GM11168 (cell line): Measurements from ENCODE around the gene PTPRM.

Source experiments
- in situ Hi-C: fragments of 300-500 bp; cut with MboI; formaldehyde crosslinking; loops from one replicate; pipeline ENCODE4 v1.12.0; 2022; ENCODE audit warnings: low sequenced_read_pairs; ENCODE audit not compliant: unreplicated experiment

Gene PTPRM

DNA sequence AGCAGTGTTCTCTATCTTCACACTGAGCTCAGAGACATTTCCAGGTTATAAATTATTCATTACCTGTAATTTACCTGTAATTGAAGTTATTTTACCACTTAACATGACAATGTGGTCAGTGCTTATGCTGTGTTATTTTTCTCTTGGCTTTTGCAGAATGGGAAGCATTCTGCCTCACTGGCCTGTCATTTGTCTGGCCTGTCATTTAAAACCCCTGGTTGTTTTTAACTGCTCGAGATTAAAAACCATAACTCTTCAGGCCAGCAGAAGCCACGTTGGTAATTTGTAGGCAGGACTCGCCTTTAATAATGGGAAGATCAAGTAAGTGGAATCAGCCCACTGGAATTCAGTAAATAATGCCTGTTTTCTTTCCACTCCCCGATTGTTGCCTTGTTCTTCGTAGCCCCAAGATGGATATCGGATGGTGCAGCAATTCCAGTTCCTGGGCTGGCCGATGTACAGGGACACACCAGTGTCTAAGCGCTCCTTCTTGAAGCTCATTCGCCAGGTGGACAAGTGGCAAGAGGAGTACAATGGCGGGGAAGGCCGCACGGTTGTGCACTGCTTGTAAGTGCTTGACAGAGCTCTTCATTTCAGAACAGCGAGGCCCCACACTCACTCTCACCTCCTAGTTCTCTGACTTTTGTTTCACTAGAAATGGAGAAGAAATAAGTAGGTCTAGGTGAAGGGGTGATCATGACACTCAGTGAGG lies 819.7 kb downstream of the PTPRM start:
- in situ Hi-C loops: no loop called here

DNA sequence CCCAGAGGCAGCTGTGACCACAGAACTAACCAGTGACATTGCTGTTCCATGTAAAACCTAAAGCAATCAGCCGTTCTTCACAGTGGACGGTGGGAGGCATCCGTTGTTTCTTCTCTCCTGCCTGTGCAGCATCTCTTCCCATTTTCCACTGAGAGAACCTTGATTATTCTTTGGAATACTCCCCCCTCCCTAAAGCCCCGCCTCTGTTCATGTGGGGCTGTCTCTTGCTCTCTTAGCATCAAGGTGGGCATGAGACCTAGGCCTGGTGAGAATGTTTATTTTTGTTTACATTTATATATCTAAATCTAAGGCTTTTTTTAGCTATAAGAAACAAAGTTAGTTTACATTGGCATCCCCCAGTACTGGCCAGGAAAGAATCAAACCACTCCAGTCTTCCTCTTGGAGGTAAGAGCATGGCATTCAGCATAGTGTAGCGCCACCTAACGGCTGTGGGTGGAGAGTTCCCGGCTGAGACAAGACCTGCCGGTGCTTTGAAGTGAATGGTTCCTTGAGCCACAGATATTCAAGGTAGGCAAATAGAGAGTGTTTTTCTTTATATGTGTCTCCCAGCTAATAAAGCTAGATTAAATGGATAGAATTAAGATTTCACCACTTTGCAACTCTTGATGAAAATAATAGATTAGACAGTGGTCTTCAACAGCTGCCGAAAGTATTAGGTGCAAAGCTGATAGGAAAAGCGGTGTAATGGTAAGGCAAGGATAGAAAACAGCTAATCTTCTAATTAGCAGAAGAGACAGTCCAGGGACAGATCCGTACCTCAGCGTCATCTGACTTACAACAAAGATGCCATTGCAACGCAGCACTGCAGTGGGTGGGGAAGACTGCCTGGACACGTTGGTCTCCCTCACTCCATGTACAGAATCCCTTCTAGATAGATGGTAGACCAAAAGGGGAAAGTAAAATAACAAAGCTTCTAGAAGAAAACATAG lies 822.5 kb downstream of the PTPRM start:
- in situ Hi-C loops: no loop called here

DNA sequence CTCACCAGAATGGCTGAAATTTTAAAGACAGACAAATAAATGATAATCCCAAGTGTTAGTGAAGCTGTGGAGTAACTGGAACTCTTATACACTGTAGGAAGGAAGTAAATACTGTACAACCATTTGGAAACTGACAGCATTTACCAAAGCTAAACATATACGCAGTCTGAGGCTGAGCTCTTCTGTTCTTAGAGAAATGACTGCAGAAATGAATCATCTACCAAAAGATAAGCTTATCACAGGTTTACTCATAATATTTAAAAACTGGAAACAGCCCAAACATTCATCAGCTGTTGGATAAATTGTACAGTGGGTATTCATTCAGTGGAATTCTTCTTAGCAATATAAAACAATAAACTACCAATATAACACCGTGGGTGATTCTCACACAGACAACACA lies 824.0 kb downstream of the PTPRM start:
- in situ Hi-C loops: no loop called here

DNA sequence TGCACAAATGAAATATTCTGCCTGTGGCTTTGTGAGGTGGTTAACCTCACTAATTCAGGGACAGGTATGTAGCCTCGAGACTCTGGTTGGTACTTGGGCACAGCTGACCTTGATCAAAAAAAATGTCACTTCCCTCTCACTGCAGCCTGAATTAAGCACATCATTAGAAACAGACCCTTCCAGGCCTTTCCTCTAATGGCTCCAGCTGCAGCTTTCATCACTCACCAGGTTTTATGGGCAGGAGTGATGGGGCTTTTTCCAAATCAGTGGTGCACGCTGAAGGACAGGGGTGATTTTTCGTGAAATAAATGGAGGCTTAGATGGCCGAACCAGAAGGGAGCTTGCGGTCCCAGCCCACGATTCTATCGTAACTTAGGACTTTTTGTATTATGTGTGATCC lies 829.1 kb downstream of the PTPRM start:
- in situ Hi-C loops: no loop called here

DNA sequence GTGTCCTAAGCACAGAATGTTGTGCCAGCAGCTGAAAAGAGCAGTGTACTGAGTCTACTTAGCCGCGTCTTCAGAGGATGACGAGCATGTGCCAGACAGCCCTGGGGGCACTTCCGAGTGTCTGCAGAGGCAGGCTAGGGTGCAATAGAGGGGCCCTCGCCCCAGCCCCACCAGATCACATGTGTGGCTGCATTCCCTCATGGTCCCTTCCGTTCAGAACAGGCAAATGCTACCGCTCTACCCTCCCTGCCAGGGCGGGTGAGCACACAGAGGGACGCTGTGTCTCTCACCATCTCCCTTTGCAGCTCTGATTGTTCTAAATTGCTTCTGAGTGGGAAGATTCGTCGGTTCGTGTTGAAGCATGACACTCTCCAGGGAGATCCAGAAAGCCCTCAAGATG lies 829.9 kb downstream of the PTPRM start:
- in situ Hi-C loops: no loop called here

DNA sequence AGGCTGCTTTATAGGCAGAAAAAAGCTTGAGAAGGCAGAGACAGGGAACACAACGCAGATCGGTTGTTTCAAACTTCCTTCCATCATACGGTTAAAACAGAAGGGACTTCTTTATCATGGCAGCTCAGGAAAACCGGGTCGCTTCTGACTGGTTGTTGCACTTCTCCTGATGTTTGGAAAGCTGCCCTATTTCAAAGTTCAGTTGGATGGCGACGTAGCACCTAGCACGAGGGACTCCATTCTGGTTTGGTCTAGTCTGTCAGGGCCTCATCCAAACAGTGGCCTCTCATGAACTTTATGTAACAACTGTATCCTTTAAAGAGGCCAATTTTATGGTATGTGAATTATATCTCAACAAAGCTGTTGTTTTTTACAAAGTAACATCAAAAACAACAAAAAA lies 832.0 kb downstream of the PTPRM start:
- in situ Hi-C loops: no loop called here

DNA sequence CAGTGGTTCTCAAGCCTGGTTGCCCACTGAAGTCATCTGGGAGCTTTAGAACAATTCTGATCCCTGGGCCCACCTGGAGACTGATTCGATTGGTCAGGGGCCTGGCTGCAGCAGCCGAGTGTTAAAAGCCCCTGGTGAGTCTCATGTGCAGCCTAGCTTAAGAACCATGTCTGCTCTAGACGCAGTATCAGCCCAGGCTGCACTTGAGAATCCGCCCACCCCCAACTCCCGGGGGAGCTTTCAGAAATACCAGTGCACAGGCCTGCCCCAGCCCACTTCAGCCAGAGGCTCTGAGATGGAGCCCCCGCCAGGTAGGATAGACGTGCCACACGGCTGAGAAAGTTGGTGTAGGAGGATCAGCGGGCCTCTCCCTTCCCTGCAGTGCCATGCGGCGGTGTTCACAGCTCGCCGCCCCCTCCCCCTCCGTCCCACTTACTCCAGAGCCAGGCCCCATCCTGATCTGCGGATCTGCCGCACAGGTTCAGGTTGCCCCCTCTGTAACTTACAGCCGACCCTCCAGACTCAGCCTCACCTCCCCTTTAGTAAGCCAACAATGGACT lies 833.2 kb downstream of the PTPRM start:
- in situ Hi-C loops: no loop called here

DNA sequence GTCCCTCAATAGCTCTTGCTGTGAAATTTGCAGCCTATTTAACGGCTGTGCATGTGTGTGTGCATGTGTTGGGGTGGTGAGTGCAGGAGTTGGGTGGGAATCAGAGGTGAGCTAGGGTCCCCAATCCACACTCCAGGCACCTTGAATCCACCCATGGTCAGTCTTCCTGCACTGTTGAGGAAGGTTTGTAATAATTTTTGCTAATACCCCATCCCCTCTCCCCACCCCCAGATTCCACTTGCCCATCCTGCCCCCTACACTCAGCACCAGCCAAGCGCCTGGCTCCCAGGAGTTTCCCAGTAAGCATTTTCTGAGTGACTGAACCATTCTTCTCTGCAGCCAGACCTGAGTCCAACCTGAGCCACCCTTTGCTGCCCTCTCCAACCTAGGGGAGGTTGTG lies 833.7 kb downstream of the PTPRM start:
- in situ Hi-C loops: no loop called here

DNA sequence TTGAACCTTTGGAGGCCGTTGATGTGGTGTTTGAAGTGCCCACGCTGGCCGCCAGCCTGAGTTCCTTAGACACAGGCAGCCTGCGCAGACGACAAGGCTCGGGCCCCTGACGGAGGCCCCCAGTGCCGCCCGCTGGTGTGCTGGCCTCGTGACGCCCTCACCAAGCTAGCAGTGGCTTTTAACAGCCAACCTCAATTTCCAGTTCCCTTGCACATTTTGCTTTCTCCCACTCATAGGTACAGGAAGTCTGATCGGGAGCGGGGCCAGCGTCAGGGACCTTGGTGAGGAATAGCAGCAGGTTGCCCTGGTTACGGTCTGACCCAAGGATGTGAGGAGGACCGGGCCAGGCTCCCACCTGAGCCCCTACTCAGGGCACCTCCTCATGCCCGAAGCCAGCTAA lies 834.5 kb downstream of the PTPRM start:
- in situ Hi-C loops: no loop called here

DNA sequence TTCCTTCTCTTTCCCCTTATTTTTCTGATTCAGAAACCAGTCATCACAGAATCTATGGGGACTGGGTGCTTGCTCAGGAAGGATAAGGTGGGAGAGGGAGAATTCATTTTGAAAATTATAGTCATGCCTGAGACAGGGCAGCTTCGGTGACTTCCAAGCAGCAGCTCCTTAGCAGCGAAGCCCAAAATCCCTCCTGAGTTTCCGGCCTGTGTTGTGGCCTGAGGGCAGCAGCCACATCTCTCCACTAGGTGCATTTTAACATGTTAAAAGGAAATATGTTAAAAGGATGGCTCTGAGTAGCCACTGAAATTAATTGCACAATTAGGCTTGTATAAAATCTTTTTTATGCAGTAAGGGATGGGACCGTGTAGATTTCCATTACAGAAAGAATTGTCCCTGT lies 835.1 kb downstream of the PTPRM start:
- in situ Hi-C loops: no loop called here

DNA sequence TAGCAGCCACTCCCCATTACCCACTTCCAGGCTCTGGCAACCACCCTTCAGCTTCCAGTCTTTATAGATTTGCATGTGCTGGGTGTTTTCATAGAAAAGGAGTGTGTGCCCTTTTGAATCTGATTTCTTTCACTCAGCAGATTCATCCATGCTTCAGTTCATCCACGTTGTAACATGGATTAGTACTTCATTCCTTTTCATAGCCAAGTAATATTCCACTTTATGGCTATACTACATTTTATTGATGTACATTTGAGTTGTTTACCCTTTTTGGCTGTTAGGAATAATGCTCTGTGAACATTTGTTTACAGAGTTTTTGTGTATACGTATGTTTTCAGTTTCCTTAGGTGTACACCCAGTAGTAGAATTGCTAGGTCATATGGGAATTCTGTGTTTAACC lies 836.6 kb downstream of the PTPRM start:
- in situ Hi-C loops: no loop called here

DNA sequence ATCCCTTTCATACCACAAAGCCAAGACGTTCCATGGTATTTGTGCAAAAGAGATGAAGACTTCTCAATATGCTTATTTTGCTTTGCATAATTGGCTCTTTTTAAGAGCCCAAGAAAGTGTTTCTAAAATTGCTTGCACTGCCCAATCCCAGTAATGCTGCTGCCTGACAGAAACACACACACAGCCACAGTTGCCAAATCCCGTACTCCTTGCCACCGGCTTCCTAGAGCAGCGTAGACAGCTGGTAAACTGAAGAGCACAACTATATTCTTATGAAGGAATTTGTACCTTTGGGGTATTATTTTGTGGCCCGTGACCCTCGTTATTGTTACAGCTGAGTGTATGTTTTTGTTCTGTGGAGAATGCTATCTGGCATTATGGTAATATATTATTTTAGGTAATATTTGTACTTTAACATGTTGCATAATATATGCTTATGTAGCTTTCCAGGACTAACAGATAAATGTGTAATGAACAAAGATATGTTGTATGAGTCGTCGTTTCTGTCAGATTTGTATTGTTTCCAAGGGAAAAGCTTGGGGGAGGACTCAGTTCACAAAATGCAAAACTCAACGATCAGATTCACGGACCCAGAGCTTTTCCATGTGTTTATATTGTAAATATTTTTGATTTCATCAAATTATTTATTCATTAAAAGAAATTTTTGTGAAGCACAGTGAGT lies 839.2 kb downstream of the PTPRM start:
- in situ Hi-C loops: no loop called here

DNA sequence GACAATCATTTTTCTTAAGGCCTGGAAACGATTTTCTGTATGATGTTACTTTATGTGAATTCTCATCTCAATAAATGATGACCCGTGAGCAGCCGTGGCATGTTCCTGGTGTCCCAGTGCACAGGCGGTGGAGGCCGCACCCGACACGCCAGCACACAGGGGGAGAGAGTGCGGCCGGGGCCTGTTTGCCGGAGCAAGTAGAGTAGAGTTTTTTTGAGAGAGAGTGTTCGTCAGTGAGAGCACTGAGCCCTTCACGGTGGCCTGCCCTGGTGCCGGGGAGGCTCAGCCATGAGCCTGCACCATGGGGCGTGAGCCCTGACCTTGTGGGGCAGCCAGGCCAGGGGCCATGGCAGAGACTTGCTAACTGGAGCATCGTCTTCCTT lies 839.7 kb downstream of the PTPRM start:
- in situ Hi-C loops: no loop called here

DNA sequence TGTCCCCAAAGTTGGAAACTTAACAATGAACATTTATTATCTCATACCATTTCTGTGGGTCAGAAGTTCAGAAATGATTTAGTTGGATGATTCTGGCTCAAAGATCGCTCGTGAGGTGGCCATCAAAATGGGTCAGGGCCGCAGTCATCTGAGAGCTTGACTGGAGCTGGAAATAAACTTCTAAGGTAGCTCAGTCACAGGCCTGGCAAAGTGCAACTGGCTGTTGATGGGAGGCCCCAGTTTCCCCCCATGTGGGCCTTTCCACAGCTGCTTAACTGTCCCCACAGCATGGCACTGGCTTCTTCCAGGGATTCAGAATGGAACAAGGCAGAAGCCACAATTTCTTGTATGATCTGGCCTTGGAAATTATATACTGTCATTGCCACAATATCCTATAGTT lies 842.0 kb downstream of the PTPRM start:
- in situ Hi-C loops: no loop called here

DNA sequence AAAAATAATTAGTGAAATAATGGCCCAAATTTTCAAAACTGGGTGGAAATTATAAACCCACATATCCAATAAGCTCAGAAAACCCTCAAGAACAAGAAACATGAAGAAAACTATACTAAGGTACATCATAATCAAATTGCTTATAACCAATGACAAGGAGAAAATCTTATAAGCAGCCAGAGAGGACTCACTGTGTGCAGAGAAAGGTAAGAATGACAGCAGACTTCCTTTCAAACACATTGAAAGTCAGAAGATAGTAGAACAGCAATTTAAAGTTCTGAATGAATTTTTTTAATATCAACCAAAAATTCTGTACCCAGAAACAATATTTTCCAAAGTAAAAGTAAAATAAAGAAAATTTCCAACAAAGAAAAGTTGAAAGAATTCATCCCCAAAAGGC lies 844.4 kb downstream of the PTPRM start:
- in situ Hi-C loops: no loop called here

DNA sequence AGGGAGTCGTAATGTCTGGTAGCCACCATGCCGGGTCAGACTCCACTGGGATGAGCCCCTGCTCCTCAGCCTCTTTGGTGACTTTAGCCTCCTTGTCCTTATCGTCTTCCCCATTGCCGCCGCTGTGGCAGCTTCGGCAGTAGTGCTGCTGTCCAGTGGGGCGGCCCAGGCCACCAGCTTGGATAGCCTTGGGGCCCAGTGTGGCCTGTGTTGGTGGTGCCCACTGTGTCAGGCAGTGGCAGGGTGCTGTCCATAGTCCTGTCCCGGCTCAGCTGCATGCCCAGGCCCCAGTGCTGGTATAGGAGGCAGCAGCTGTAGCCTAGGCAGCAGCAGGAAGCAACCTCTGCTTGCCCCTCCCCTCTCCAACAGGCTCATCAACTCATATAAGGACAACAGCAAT lies 845.0 kb downstream of the PTPRM start:
- in situ Hi-C loops: no loop called here

DNA sequence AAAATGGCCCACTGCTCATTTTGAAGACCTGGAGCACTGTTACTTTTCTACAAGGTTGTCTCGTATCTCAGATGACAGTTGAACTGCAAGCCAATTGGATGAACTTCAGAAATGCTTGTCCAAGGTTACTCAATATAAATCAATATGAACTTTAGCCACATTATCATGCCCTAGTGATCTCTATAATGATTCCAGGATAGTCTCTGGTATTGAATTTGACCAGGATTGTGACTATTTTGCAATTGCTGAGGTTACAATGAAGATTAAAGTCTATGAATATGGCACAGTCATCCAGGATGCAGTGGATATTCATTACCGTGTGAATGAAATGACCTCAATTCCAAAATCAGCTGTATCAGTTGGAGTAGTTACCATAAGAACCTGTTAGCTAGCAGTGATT lies 846.1 kb downstream of the PTPRM start:
- in situ Hi-C loops: no loop called here

DNA sequence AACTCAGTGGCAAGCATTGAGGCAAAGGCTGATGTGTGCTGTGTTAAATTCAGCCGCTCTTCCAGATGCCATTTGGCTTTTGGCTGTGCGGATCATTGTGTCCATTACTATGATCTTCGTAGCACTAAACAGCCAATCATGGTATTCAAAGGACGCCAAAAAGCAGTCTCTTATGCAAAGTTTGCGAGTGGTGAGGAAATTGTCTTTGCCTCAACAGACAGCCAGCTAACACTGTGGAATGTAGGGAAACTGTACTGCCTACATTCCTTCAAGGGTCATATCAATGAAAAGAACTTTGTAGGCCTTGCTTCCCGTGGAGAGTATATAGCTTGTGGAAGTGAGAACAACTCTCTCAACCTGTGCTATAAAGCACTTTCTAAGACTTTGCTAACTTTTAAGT lies 846.6 kb downstream of the PTPRM start:
- in situ Hi-C loops: no loop called here

DNA sequence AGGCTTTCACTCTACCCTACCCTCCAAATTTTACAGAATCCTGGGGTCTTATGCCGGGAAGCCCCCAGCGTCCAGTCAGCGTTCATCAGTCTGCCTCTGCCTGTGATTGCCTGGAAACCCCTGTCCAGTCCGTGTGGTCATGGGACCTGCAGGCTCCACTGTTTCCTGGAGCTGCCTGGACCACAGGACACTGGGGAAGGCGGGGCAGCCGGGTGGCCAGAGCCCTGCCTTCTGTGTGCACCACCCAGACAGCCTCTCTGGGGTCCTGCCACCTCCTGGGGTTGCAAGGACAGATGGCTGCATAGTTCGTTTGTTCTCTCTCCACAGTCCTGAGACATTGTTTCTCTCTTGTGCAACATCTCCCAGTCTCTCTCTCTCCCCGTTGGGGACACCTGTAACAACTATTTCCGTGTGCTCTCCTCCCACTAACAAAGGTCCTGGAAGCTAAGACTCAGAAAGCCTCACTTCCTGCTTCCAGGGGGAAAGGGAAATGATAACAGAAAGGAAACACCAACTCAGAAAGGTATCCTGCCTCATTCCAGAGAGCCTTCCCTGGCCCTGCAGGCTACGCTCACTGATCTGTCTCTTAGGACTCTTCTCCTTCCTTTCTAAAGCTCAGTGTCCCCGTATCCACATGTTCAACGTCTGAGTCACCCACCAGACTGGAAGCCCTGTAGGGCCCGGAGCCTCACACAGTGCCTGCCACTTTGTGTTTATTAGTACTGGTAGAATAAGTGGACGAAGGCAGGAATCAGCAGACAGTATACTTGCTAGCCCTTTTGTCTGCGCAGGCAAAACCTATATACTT lies 849.3 kb downstream of the PTPRM start:
- in situ Hi-C loops: no loop called here

DNA sequence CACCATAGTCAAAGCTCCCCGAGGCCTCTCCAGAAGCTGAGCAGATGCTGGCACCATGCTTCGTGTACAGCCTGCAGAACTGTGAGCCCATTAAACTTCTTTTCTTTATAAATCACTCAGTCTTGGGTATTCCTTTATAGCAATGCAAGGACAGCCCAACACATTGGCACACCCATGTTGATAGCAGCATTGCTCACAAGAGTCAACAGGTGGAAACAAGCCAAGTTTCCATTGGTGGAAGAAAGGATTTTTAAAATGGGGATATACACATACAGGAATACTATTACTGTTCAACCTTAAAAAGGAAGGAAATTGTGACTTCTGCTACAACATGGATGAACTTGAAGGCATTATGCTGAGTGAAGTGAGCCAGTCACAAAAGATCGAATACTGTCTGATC lies 855.3 kb downstream of the PTPRM start:
- in situ Hi-C loops: no loop called here
